Measurements from ENCODE around the gene HIP1R. TPM values are rescaled to one million over a fixed set of nuclear protein-coding genes. Genes with fewer than 3 reads are reported as not detected.

Gene HIP1R
- total RNA-seq, 1 donor from 2014 or later: 22.2 TPM

- Histone ChIP-seq H3K9ac (ENCODE audit: low read length) (no peak overlapping the region), H3K9me3 (ENCODE audit: insufficient read depth, low read depth, low read length) (no peaks in the 10 kb centered on the region), H3K79me2 (ENCODE audit: insufficient read depth, low read length) (no peaks in the 10 kb centered on the region), H3K4me3 (ENCODE audit: insufficient read depth, low read depth, low read length) (no peak overlapping the region), H3K4me2 (ENCODE audit: low read length) (no peak overlapping the region), H3K36me3 (ENCODE audit: insufficient read depth, low read length) (no peaks in the 10 kb centered on the region), H3K27ac (ENCODE audit: low read depth, low read length) (no peak overlapping the region), H2AFZ (ENCODE audit: low read depth, low read length) (no peak overlapping the region), H3K4me1 (ENCODE audit: insufficient read depth, low read length) (peaks cover 13% of the 10 kb centered on the region), H4K20me1 (ENCODE audit: insufficient read depth, low read length) (peaks cover 5% of the 10 kb centered on the region), H3K27me3 (ENCODE audit: insufficient read depth, low read length) (no peaks in the 10 kb centered on the region)
- no peaks in the 10 kb centered on the region for H3K9me3 Mint-ChIP-seq (ENCODE audit: unreplicated experiment)
- DNase-seq (ENCODE audit: low read depth) (no peak), FAIRE-seq (no peak)
- peaks cover 7% of the 10 kb centered on the region for H3K36me3 Mint-ChIP-seq (ENCODE audit: low read depth, unreplicated experiment)
- TF ChIP-seq EZH2 (IDR thresholded peaks at IDR 0.05; ENCODE audit: insufficient read depth, low read length) (no peak), CTCF (IDR thresholded peaks at IDR 0.05; ENCODE audit: insufficient read depth, low read depth, low read length) (no peak)
- no peaks in the 10 kb centered on the region for H3K27me3 Mint-ChIP-seq (ENCODE audit: low read depth, unreplicated experiment)
- H3K4me3 Mint-ChIP-seq (ENCODE audit: unreplicated experiment): no peak overlapping the region
- no peak overlapping the region for H3K27ac Mint-ChIP-seq (ENCODE audit: unreplicated experiment)
- peaks cover 10% of the 10 kb centered on the region for H3K4me1 Mint-ChIP-seq (ENCODE audit: low read depth, unreplicated experiment)
These were observed 20.9 kb downstream of the HIP1R start for GRCh38 chr12:122855928-122856831.

GRCh38 chr12:122856999-122857671 lies 21.9 kb downstream of the HIP1R start:
- H3K27ac ChIP-seq (ENCODE audit: low read depth, low read length): no peak overlapping the region
- H2AFZ ChIP-seq (ENCODE audit: low read depth, low read length): no peak overlapping the region
- H3K4me3 ChIP-seq (ENCODE audit: insufficient read depth, low read depth, low read length): no peak overlapping the region
- H3K27ac Mint-ChIP-seq (ENCODE audit: unreplicated experiment): no peak overlapping the region
- H3K36me3 ChIP-seq (ENCODE audit: insufficient read depth, low read length): no peaks in the 10 kb centered on the region
- no peak for FAIRE-seq
- H3K9me3 Mint-ChIP-seq (ENCODE audit: unreplicated experiment): no peaks in the 10 kb centered on the region
- TF ChIP-seq EZH2 (IDR thresholded peaks at IDR 0.05; ENCODE audit: insufficient read depth, low read length): no peak
- no peak for TF ChIP-seq CTCF (IDR thresholded peaks at IDR 0.05; ENCODE audit: insufficient read depth, low read depth, low read length)
- no peaks in the 10 kb centered on the region for H3K27me3 ChIP-seq (ENCODE audit: insufficient read depth, low read length)
- H3K9me3 ChIP-seq (ENCODE audit: insufficient read depth, low read depth, low read length): no peaks in the 10 kb centered on the region
- no peaks in the 10 kb centered on the region for H3K27me3 Mint-ChIP-seq (ENCODE audit: low read depth, unreplicated experiment)
- no peak for DNase-seq (ENCODE audit: low read depth)
- peaks cover 5% of the 10 kb centered on the region for H3K4me1 Mint-ChIP-seq (ENCODE audit: low read depth, unreplicated experiment)
- H3K79me2 ChIP-seq (ENCODE audit: insufficient read depth, low read length): no peaks in the 10 kb centered on the region
- peaks cover 7% of the 10 kb centered on the region for H3K36me3 Mint-ChIP-seq (ENCODE audit: low read depth, unreplicated experiment)
- H3K9ac ChIP-seq (ENCODE audit: low read length): no peak overlapping the region
- H3K4me3 Mint-ChIP-seq (ENCODE audit: unreplicated experiment): no peak overlapping the region
- H4K20me1 ChIP-seq (ENCODE audit: insufficient read depth, low read length): peaks cover 5% of the 10 kb centered on the region
- H3K4me1 ChIP-seq (ENCODE audit: insufficient read depth, low read length): peaks cover 9% of the 10 kb centered on the region
- H3K4me2 ChIP-seq (ENCODE audit: low read length): no peak overlapping the region

Measured in astrocyte (in vitro differentiated cells and primary cell).